Activated naive CD8-positive, alpha-beta T cell (primary cell): ENCODE results near the gene NELL1.

Experiments used
- H3K27ac Mint-ChIP-seq: one replicate; pipeline ENCODE4 v1.8.0; 2021; ENCODE audit warnings: mixed read lengths
- H3K27me3 Mint-ChIP-seq: one replicate; pipeline ENCODE4 v1.8.0; 2021; ENCODE audit warnings: mixed read lengths
- H3K36me3 Mint-ChIP-seq: one replicate; pipeline ENCODE4 v1.8.0; 2021; ENCODE audit warnings: mixed read lengths
- H3K4me1 Mint-ChIP-seq: one replicate; pipeline ENCODE4 v1.8.0; 2021; ENCODE audit warnings: low read depth, mixed read lengths
- H3K4me3 Mint-ChIP-seq: one replicate; pipeline ENCODE4 v1.8.0; 2021; ENCODE audit warnings: mild to moderate bottlenecking, mixed read lengths
- H3K9me3 Mint-ChIP-seq: one replicate; pipeline ENCODE4 v1.8.0; 2021; ENCODE audit warnings: low read depth, mixed read lengths

NELL1 gene

DNA sequence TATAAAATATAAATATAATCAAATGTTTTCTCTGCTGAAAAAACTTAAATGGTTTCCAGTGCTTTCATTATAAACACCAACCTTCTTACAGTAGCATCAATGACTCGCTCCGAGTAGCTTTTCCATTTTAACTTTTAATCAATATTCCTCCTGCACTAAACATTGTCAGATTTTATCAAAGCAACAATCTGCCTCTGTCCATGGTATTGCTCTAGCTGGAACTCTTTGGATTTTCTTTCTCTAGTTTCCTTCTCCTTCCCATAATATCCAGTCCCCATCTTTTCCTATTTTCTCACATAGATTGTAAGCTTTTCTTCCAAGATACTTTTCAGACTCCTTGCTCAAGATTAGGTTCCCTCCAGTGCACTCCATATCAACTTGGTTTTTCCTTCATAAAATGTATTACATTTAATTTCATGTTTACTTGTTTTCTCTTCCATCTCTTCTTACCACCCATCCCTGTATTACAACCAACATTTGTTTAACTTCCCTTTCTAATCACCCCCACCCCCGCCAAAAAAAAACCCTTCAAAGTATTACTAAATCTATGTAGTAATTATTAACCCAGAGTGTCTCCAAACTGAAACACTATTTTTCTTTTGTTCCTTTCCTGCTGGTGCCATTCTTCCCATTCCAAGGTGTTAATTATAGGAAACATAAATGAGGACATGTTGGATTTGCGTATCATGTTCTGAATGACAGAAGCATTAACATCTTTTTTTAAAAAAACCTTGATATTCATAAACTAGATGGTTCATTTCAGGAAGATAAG lies 716.5 kb downstream of the NELL1 start:
- Mint-ChIP-seq H3K4me3 (no peak overlapping the region), H3K4me1 (no peaks in the 10 kb centered on the region), H3K27ac (no peak overlapping the region), H3K27me3 (no peaks in the 10 kb centered on the region), H3K36me3 (no peaks in the 10 kb centered on the region), H3K9me3 (peaks cover 5% of the 10 kb centered on the region)

DNA sequence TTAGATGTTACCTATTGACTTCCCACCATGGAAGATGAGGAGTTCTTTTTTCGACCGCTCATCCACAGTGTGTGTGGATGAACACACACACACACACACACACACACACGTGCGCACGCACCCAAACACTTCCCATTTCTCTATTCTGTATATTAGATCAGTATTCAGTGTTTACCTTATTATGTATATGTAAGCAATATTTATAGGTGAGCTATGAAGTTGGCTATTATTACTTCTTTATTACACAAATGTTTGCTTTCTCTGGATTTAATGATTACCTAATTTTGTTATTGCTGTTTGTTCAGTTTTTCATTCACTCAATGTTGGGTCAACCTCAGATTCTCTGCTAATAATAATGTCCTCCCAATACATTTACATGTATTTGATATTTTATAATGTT lies 721.0 kb downstream of the NELL1 start:
- no peaks in the 10 kb centered on the region for H3K4me1 Mint-ChIP-seq
- H3K36me3 Mint-ChIP-seq, result no peaks in the 10 kb centered on the region
- H3K4me3 Mint-ChIP-seq, result no peak overlapping the region
- peaks cover 5% of the 10 kb centered on the region for H3K9me3 Mint-ChIP-seq
- no peak overlapping the region for H3K27ac Mint-ChIP-seq
- no peaks in the 10 kb centered on the region for H3K27me3 Mint-ChIP-seq

DNA sequence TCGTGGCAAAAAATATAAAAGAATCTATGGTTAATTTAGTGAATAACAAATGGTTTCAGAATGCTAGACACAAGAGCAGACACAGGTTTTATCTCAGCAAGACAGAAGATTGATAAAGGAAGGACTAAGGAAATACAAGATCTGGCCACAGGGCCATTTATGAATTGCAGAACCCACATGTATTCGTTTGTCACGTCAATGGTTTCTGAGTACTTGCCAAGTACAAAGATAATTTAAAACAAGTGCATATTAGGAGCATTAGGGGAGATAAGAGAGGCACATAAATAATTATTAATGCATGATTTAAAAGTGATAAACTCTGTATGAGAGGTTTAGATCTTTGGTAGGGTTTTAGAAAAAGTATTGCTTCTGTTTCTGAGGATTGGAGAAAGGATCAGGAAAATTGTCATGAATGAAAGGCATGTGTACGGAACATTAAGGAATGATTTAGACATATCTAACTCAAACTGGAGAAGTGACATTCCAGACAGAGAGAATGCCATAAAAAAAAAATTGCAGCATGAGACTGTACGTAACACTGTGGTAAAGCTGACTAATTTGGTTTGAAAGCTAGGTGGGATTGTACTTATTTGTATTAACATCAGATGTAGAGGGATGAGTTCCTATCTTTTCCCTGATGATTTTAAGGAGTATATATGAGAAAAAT lies 727.1 kb downstream of the NELL1 start:
- Mint-ChIP-seq H3K4me3 (no peak overlapping the region), H3K4me1 (no peaks in the 10 kb centered on the region), H3K27ac (no peak overlapping the region), H3K9me3 (no peaks in the 10 kb centered on the region), H3K36me3 (no peaks in the 10 kb centered on the region), H3K27me3 (no peaks in the 10 kb centered on the region)

DNA sequence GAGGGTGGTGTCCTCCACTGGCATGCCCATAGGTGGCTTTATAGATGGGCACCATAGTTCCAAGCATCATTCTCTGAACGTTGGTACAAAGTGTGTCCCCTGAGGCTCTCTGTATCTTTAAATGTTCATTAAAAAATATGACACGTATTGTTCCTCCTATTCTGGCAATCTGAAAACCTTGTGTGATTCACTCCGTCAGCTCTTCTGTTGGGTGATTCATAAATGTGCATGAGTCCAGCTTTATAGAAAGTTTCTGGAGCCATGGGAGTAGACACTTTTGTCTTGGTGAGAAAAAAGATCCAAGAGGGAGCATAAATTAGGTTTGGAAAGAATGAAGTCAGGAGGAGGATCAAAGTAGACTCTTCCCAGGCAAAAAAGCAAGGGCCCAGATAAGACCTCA lies 728.8 kb downstream of the NELL1 start:
- Mint-ChIP-seq H3K9me3 (no peaks in the 10 kb centered on the region), H3K36me3 (no peaks in the 10 kb centered on the region), H3K4me3 (no peak overlapping the region), H3K4me1 (no peaks in the 10 kb centered on the region), H3K27me3 (no peaks in the 10 kb centered on the region), H3K27ac (no peak overlapping the region)

DNA sequence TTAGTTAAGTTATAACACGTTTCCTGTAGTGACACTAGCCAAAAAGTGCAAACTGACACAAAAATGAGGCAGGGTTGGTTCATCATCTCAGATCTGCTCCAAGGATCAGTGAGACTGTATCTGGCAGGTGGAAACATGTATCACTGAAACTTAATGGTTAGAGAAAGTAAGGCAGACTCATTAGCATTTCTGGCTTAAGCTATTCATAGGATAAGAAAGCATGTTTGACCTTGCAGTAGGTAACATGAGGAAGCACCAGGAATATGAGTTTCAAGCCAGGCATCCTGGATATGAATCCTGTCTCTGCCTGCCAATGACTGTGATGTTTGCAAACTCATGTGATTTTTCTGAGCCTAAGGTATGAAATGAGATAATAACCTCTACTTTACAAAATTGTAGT lies 732.1 kb downstream of the NELL1 start:
- H3K36me3 Mint-ChIP-seq, result no peaks in the 10 kb centered on the region
- no peaks in the 10 kb centered on the region for H3K9me3 Mint-ChIP-seq
- H3K27me3 Mint-ChIP-seq, result no peaks in the 10 kb centered on the region
- H3K4me1 Mint-ChIP-seq, result no peaks in the 10 kb centered on the region
- no peak overlapping the region for H3K4me3 Mint-ChIP-seq
- H3K27ac Mint-ChIP-seq, result no peak overlapping the region

DNA sequence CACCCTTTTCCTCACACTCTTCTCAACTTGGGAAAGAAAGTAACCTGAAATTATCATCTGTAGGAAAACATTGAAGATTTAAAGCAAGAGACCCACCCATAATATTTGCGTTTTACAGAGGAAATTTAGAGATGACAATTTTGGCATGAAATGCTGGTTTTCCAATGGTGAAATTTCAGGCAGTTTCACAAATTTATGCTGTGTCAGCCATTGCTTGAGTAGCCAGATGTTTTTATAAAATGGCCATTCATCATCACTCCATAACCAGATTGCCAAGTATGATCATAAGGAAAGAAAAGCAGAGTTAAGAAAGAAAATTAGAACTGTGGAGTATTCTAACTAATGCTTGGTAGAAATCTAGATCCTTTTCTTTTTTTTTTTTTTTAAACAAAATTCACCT lies 732.9 kb downstream of the NELL1 start:
- no peaks in the 10 kb centered on the region for H3K27me3 Mint-ChIP-seq
- H3K27ac Mint-ChIP-seq, result no peak overlapping the region
- no peaks in the 10 kb centered on the region for H3K36me3 Mint-ChIP-seq
- H3K4me1 Mint-ChIP-seq, result no peaks in the 10 kb centered on the region
- no peaks in the 10 kb centered on the region for H3K9me3 Mint-ChIP-seq
- no peak overlapping the region for H3K4me3 Mint-ChIP-seq

DNA sequence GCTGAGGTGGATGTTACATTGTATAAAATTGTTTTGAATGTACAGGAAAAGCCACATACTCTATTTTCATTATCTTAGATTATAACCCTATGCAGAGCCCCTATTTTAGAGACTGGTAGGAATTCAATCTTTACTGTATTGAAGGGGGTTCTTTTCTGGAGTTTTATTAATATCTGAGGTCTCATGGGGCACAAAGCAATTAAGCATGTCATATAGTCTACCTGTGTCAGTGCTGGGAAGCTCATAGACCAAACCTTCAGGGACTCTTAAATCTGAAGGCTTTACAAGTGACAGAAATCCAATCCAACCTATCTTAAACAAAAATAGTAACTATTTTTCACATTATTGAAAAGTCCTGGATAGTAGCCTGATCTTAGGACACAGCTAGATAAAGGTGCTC lies 733.7 kb downstream of the NELL1 start:
- no peaks in the 10 kb centered on the region for H3K36me3 Mint-ChIP-seq
- no peak overlapping the region for H3K27ac Mint-ChIP-seq
- H3K27me3 Mint-ChIP-seq, result no peaks in the 10 kb centered on the region
- no peak overlapping the region for H3K4me3 Mint-ChIP-seq
- H3K9me3 Mint-ChIP-seq, result peaks cover 7% of the 10 kb centered on the region
- no peaks in the 10 kb centered on the region for H3K4me1 Mint-ChIP-seq

DNA sequence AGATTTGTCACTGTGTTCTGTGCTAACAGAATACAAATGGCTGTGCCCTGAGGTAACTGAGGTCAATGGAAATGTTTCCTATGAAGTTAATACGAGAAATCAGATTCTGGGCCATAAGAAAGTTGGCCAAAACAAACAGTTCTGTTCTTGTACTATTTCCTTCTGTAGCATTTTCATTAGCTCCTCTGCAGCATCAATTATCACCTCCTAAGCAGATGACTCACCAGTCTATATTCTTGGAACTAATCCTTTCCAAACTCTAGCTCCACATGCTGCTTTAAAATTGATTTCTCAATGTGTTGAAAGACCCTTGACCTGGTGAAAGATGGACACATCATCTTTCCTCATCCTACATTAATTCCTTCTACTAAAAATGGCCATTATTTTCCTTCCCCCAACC lies 736.0 kb downstream of the NELL1 start:
- no peaks in the 10 kb centered on the region for H3K27me3 Mint-ChIP-seq
- H3K4me1 Mint-ChIP-seq, result no peaks in the 10 kb centered on the region
- no peak overlapping the region for H3K4me3 Mint-ChIP-seq
- H3K9me3 Mint-ChIP-seq, result peaks cover 12% of the 10 kb centered on the region
- no peaks in the 10 kb centered on the region for H3K36me3 Mint-ChIP-seq
- H3K27ac Mint-ChIP-seq, result no peak overlapping the region

DNA sequence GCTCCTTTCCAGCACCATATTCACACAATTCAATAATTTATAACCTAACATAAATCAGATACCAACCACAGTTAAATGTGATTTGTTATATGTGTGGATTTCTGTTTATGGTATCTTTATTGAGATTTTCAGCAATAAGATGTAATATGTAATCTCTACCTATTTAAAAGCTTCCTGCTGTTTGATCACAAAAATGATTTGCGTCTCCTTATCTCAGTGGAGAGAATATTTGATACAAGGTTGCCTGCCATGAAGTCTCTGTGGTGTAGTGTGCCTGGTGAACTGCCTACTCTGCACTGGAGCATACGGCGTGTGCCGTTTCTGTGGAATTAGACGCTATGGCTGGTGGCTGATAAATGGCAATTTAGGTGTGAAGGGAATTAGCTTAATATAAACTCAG lies 741.1 kb downstream of the NELL1 start:
- no peaks in the 10 kb centered on the region for H3K4me1 Mint-ChIP-seq
- peaks cover 12% of the 10 kb centered on the region for H3K9me3 Mint-ChIP-seq
- no peaks in the 10 kb centered on the region for H3K36me3 Mint-ChIP-seq
- no peak overlapping the region for H3K27ac Mint-ChIP-seq
- H3K27me3 Mint-ChIP-seq, result no peaks in the 10 kb centered on the region
- H3K4me3 Mint-ChIP-seq, result no peak overlapping the region

DNA sequence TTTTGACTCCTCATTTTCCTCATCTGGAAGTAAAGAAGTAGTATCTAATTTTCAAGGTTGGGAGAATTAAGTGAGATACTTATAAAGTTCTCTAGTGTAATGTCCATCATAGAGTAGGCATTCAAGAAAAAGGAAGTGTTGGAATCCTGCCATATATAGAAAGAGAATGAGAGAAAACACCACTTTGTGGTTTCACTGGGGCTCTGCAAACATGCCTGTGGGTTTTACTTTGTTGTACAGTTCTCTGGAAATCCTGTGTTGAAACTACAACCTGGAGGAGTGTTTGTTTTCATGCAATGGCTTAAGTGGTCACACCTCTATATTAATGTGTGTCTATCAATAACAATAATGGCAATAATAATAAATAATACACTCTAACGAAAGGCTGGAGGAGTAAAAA lies 741.7 kb downstream of the NELL1 start:
- H3K36me3 Mint-ChIP-seq, result no peaks in the 10 kb centered on the region
- no peak overlapping the region for H3K27ac Mint-ChIP-seq
- peaks cover 12% of the 10 kb centered on the region for H3K9me3 Mint-ChIP-seq
- no peaks in the 10 kb centered on the region for H3K27me3 Mint-ChIP-seq
- no peak overlapping the region for H3K4me3 Mint-ChIP-seq
- no peaks in the 10 kb centered on the region for H3K4me1 Mint-ChIP-seq

DNA sequence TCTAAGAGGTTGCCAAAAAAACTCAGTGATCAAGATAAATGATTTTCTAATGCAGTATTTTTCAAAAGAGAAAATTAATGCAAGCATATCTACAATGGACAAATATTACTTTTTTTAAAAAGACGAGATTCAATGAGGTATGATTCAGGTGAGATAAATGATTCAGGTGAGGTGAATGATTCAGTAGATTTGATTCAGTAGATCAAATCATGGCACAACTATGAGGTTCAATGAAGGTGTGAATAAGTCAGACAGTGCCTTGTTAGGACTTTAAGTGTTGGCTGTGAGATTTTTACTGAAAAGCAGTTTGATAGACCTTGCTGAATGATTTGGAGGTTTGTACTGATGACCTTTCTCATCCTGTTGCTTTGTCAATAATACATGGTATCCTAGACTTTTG lies 742.2 kb downstream of the NELL1 start:
- no peak overlapping the region for H3K27ac Mint-ChIP-seq
- H3K4me1 Mint-ChIP-seq, result no peaks in the 10 kb centered on the region

DNA sequence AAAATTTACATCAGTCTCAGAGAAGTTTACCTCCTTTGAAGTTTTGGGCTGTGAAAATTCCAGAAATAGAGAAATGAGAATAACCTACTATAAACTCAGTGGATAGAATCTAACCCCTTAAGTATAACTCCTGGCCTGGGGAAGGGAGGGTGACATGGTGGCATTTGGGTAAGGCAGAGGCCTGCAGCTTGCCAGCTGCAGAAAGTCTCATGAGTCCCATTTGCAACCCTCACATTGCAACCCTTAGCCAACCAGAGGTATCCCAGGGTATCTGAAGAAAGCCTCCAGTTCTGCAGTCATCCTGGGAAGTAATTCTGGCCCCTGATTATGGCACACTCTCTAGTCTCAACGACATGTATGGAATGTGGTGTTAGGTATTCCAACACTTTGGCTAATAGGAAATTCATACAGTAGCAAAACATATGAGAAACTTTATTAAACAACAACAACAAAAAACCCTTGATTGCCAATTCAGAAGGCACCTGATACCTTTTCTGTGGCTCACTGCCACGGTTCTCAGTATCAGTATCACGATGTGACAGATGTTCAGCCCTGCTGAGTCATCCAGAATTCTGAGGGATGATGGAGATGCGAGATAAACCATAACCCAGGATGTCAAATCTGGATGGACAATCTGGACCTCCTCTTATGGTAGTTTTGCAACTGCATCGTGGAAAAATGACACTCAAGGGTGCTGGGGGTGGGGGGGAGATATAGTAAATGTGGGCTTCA lies 743.4 kb downstream of the NELL1 start:
- no peaks in the 10 kb centered on the region for H3K4me1 Mint-ChIP-seq
- no peak overlapping the region for H3K27ac Mint-ChIP-seq
- no peaks in the 10 kb centered on the region for H3K36me3 Mint-ChIP-seq
- H3K4me3 Mint-ChIP-seq, result no peak overlapping the region
- H3K9me3 Mint-ChIP-seq, result peaks cover 7% of the 10 kb centered on the region
- H3K27me3 Mint-ChIP-seq, result no peaks in the 10 kb centered on the region

More for the DNA sequence above, 742.2 kb downstream of the NELL1 start:
- Mint-ChIP-seq H3K36me3 (no peaks in the 10 kb centered on the region), H3K4me3 (no peak overlapping the region), H3K9me3 (peaks cover 12% of the 10 kb centered on the region), H3K27me3 (no peaks in the 10 kb centered on the region)

DNA sequence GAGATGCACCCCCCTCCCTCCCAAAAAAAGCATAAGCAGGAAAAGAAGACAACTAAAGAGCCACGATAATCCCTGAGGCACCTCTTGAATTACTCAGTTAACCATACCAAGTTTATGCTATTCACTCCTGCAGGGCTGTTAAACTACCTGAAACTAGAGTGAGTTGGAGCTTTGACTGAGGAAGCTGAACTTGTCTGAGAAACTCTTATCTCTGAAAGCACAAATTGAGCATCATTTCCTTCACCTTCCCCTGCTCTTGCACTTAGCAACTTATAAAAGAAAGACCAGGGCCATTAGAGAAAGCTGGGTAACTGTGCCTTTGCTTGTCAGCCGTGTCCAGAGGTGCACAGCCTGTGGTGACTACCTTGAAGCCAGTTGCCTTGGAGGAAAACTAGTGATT lies 745.6 kb downstream of the NELL1 start:
- Mint-ChIP-seq H3K9me3 (peaks cover 4% of the 10 kb centered on the region), H3K27me3 (no peaks in the 10 kb centered on the region)

DNA sequence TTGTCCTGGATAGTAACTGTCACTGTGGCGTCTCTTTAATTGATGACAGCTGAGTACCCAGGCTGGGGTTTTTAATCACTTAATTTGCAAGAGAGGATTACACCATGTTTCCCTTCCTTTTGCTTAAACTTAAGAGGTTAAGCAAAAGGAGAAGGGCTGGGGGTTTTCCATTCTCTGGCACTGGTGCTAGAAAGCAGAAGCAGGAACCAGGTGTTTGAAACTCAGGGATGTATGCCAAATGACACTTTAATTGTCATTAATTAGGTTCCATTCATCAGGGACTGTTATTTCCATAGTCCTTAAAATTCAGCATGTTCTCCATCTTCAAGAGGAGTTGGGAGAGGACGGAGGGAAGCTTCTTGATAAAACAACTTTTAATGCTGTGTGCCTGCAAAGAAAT lies 746.2 kb downstream of the NELL1 start:
- no peaks in the 10 kb centered on the region for H3K27me3 Mint-ChIP-seq
- H3K36me3 Mint-ChIP-seq, result no peaks in the 10 kb centered on the region
- no peak overlapping the region for H3K4me3 Mint-ChIP-seq
- no peaks in the 10 kb centered on the region for H3K4me1 Mint-ChIP-seq
- H3K27ac Mint-ChIP-seq, result no peak overlapping the region
- peaks cover 6% of the 10 kb centered on the region for H3K9me3 Mint-ChIP-seq

More for the DNA sequence above, 745.6 kb downstream of the NELL1 start:
- no peaks in the 10 kb centered on the region for H3K4me1 Mint-ChIP-seq
- no peak overlapping the region for H3K4me3 Mint-ChIP-seq
- no peak overlapping the region for H3K27ac Mint-ChIP-seq
- H3K36me3 Mint-ChIP-seq, result no peaks in the 10 kb centered on the region

DNA sequence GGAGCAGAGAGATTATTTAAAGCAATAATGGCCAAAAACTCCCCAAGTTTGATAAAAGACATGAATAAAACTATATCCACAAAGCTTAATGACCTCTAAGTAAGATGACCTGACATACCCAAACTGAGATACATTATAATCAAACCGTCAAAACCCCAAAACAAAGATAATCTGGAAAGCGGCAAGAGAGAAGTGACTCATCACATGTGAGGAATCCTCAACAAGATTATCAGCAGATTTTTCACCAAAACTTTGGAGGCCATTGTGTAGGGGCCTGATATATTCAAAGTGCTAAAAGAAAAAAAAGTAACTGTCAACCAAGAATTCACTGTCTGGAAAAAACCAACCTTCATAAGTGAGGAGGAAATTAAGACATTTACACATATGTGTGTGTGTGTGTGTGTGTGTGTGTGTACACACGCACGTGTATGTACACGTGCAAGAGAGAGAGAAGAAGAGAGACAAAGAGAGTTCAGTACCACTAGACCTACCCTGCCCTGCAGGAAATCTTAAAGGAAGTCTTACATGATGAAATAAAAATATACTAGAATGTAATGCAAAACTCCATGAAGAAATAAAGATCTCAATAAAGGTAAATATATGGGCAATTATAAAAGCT lies 752.4 kb downstream of the NELL1 start:
- H3K27ac Mint-ChIP-seq, result no peak overlapping the region
- no peak overlapping the region for H3K4me3 Mint-ChIP-seq
- no peaks in the 10 kb centered on the region for H3K4me1 Mint-ChIP-seq
- H3K27me3 Mint-ChIP-seq, result no peaks in the 10 kb centered on the region
- peaks cover 10% of the 10 kb centered on the region for H3K9me3 Mint-ChIP-seq
- no peaks in the 10 kb centered on the region for H3K36me3 Mint-ChIP-seq
